Liver (tissue), 3 donors: Measurements from ENCODE around the gene EXOG.

Experiments
- CTCF ChIP-seq: fragments of 150-350 bp; IDR thresholded peaks from 2 replicates; pipeline ENCODE4 v1.5.1; 2017; ENCODE audit warnings: improper control_type of control experiment, low read depth, low read length; ENCODE audit not compliant: missing input control
- EGR1 ChIP-seq, 2 donors: IDR thresholded peaks; 2 replicates each; pipeline ENCODE4 v1.6.1; 2016 to 2018; ENCODE audit warnings: antibody characterized with exemption in 2 of 2, low read depth in 2 of 2
- HNF4A ChIP-seq, 2 donors: conservative IDR thresholded peaks; 2 replicates each; pipeline ENCODE4 v1.6.1; 2016; ENCODE audit warnings: antibody characterized with exemption in 2 of 2, mild to moderate bottlenecking in 2 of 2
- JUND ChIP-seq, 2 donors: IDR thresholded peaks; 2 replicates each; pipeline ENCODE4 v1.6.1; 2016; ENCODE audit warnings: antibody characterized with exemption in 2 of 2
- NR2F2 ChIP-seq: IDR thresholded peaks from 2 replicates; pipeline ENCODE4 v1.6.1; 2016; ENCODE audit warnings: antibody characterized with exemption
- RAD21 ChIP-seq, 2 donors: IDR thresholded peaks; 2 replicates each; pipeline ENCODE4 v1.6.1; 2016; ENCODE audit warnings: antibody characterized with exemption in 2 of 2, mild to moderate bottlenecking in 2 of 2
- REST ChIP-seq: IDR thresholded peaks from 2 replicates; pipeline ENCODE4 v1.6.1; 2016; ENCODE audit warnings: antibody characterized with exemption, mild to moderate bottlenecking
- SP1 ChIP-seq: IDR thresholded peaks from 2 replicates; pipeline ENCODE4 v1.6.1; 2018; ENCODE audit warnings: antibody characterized with exemption, mild to moderate bottlenecking
- TAF1 ChIP-seq: conservative IDR thresholded peaks from 2 replicates; pipeline ENCODE4 v1.6.1; 2016; ENCODE audit warnings: antibody characterized with exemption, mild to moderate bottlenecking
- TF ChIP-seq, protein P1 (sequence below): IDR thresholded peaks from 2 replicates; pipeline ENCODE4 v1.6.1; 2016; ENCODE audit warnings: antibody characterized with exemption
- donor health status: healthy.
- donor health status: healthy.

- no peak for TF ChIP-seq CTCF
- no peak for TF ChIP-seq EGR1 (IDR thresholded peaks at IDR 0.05; ENCODE audit: low read depth in 2 of 2)
- TF ChIP-seq JUND (IDR thresholded peaks at IDR 0.05) = no peak
- TF ChIP-seq RAD21 (IDR thresholded peaks at IDR 0.05) = no peak
- no peak for TF ChIP-seq HNF4A (conservative IDR thresholded peaks at IDR 0.05)
- no peak for TF ChIP-seq REST
- TF ChIP-seq, protein P1, sequence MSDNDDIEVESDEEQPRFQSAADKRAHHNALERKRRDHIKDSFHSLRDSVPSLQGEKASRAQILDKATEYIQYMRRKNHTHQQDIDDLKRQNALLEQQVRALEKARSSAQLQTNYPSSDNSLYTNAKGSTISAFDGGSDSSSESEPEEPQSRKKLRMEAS = no peak
- no peak for TF ChIP-seq NR2F2
- no peak for TF ChIP-seq SP1
- TF ChIP-seq TAF1 = no peak
Observed at GRCh38 chr3:38474928-38475605, 21.1 kb upstream of the EXOG start.
